Glutamatergic neuron (in vitro differentiated cells): ENCODE results near the gene RNF213. TPM values are rescaled to one million over a fixed set of nuclear protein-coding genes. Genes with fewer than 3 reads are reported as not detected.

Experiments
- DNase-seq: peaks from one replicate; pipeline ENCODE4 v3.0.0; 2022
- H3K27ac Mint-ChIP-seq: one replicate; pipeline ENCODE4 v1.8.0; 2020; ENCODE audit warnings: mild to moderate bottlenecking, mixed read lengths, inconsistent platforms; ENCODE audit not compliant: unreplicated experiment
- H3K27me3 Mint-ChIP-seq: one replicate; pipeline ENCODE4 v1.8.0; 2020; ENCODE audit warnings: mild to moderate bottlenecking, moderate library complexity, mixed read lengths, inconsistent platforms; ENCODE audit not compliant: unreplicated experiment
- H3K36me3 Mint-ChIP-seq: one replicate; pipeline ENCODE4 v1.8.0; 2020; ENCODE audit warnings: mild to moderate bottlenecking, mixed read lengths, inconsistent platforms; ENCODE audit not compliant: unreplicated experiment
- H3K4me1 Mint-ChIP-seq: one replicate; pipeline ENCODE4 v1.8.0; 2020; ENCODE audit warnings: mild to moderate bottlenecking, low read depth, mixed read lengths, inconsistent platforms; ENCODE audit not compliant: unreplicated experiment
- H3K4me3 Mint-ChIP-seq: one replicate; pipeline ENCODE4 v1.8.0; 2020; ENCODE audit warnings: mild to moderate bottlenecking, mixed read lengths, inconsistent platforms; ENCODE audit not compliant: unreplicated experiment
- H3K9me3 Mint-ChIP-seq: one replicate; pipeline ENCODE4 v1.8.0; 2020; ENCODE audit warnings: mild to moderate bottlenecking, moderate library complexity, mixed read lengths, inconsistent platforms; ENCODE audit not compliant: unreplicated experiment
- CTCF ChIP-seq: fragments of 200-600 bp; sonication (generic); IDR thresholded peaks from one replicate; pipeline ENCODE4 v1.5.0; 2021; ENCODE audit not compliant: partially characterized antibody, unreplicated experiment
- total RNA-seq: library from RNA; stranded (reverse); fragmentation: NEBNext Ultra II Directional; extraction: Animal tissue kit (Norgen Biotek cat#: 25700); gene quantifications from one replicate; pipeline ENCODE4 v1.2.1, GENCODE V29; 2021; ENCODE audit not compliant: unreplicated experiment

Gene RNF213
- total RNA-seq, 1 donor from 2014 or later = 34.7 TPM

GRCh38 chr17:80263253-80264204, 2.9 kb downstream of the RNF213 start:
- TF ChIP-seq CTCF = no peak
- peak; percentile 62 for DNase-seq
- H3K27ac Mint-ChIP-seq = peak overlapping the region; percentile 33
- peaks cover 19% of the 10 kb centered on the region for H3K4me1 Mint-ChIP-seq
- peaks cover 14% of the 10 kb centered on the region for H3K9me3 Mint-ChIP-seq
- peaks cover 4% of the 10 kb centered on the region for H3K27me3 Mint-ChIP-seq
- H3K4me3 Mint-ChIP-seq = no peak overlapping the region
- H3K36me3 Mint-ChIP-seq = no peaks in the 10 kb centered on the region

- H3K4me1 Mint-ChIP-seq = peaks cover 14% of the 10 kb centered on the region
- peaks cover 8% of the 10 kb centered on the region for H3K9me3 Mint-ChIP-seq
- H3K4me3 Mint-ChIP-seq = no peak overlapping the region
- peaks cover 4% of the 10 kb centered on the region for H3K27me3 Mint-ChIP-seq
- no peak for TF ChIP-seq CTCF
- no peak overlapping the region for H3K27ac Mint-ChIP-seq
- H3K36me3 Mint-ChIP-seq = no peaks in the 10 kb centered on the region
- no peak for DNase-seq
Measured at GRCh38 chr17:80264205-80265075, 3.8 kb downstream of the RNF213 start.

GRCh38 chr17:80265205-80266068, 4.8 kb downstream of the RNF213 start:
- no peaks in the 10 kb centered on the region for H3K36me3 Mint-ChIP-seq
- TF ChIP-seq CTCF = no peak

GRCh38 chr17:80267391-80267790, 6.7 kb downstream of the RNF213 start:
- Mint-ChIP-seq H3K27ac (no peak overlapping the region), H3K9me3 (peaks cover 4% of the 10 kb centered on the region), H3K4me1 (peaks cover 8% of the 10 kb centered on the region), H3K36me3 (no peaks in the 10 kb centered on the region), H3K27me3 (peaks cover 4% of the 10 kb centered on the region), H3K4me3 (no peak overlapping the region)
- DNase-seq = no peak
- TF ChIP-seq CTCF = no peak

More at GRCh38 chr17:80265205-80266068, 4.8 kb downstream of the RNF213 start:
- H3K27ac Mint-ChIP-seq = no peak overlapping the region
- H3K4me1 Mint-ChIP-seq = peaks cover 14% of the 10 kb centered on the region
- H3K4me3 Mint-ChIP-seq = no peak overlapping the region
- peaks cover 7% of the 10 kb centered on the region for H3K27me3 Mint-ChIP-seq
- no peak for DNase-seq
- peaks cover 4% of the 10 kb centered on the region for H3K9me3 Mint-ChIP-seq
